Keratinocyte (primary cell): Measurements from ENCODE around the gene NOS1AP. TPM values are rescaled to one million over a fixed set of nuclear protein-coding genes. Genes with fewer than 3 reads are reported as not detected.
"Not testable (repeated sequence)": the region's sequence is repeated elsewhere in the genome, so short reads cannot be mapped to it uniquely, and the experiment has no call there.

ENCODE experiments used
- DNase-seq: peaks from one replicate; pipeline ENCODE4 v3.0.0-alpha.2; 2011; ENCODE audit warnings: low read depth, missing footprints, low spot score
- FAIRE-seq: peaks from 2 replicates; lab custom pipeline; 2011; peaks lifted over from hg19 to GRCh38; lab: Jason Lieb, UNC
- H2AFZ ChIP-seq: 2 replicates; pipeline ENCODE4 v1.6.0; 2012; ENCODE audit warnings: low read length, control low read depth, inconsistent platforms; ENCODE audit not compliant: control insufficient read depth
- H3K27ac ChIP-seq: 2 replicates; pipeline ENCODE4 v1.5.1; 2011; ENCODE audit warnings: low read length; ENCODE audit not compliant: control insufficient read depth, insufficient read depth
- H3K27me3 ChIP-seq: 3 replicates; pipeline ENCODE4 v1.6.0; 2011; ENCODE audit warnings: low read length; ENCODE audit not compliant: control insufficient read depth, insufficient read depth; ENCODE audit errors: extremely low read depth
- H3K36me3 ChIP-seq, 2 experiments: 2 replicates in 1 of 2; 3 replicates in 1 of 2; pipeline ENCODE4 v1.5.1; 2011; ENCODE audit warnings: low read length in 2 of 2, mild to moderate bottlenecking in 1 of 2; ENCODE audit not compliant: control insufficient read depth in 2 of 2, insufficient read depth in 2 of 2; ENCODE audit errors: extremely low read depth in 1 of 2
- H3K4me1 ChIP-seq: 3 replicates; pipeline ENCODE4 v1.5.1; 2011; ENCODE audit warnings: low read length; ENCODE audit not compliant: control insufficient read depth, insufficient read depth; ENCODE audit errors: extremely low read depth
- H3K4me2 ChIP-seq: 3 replicates; pipeline ENCODE4 v1.6.0; 2011; ENCODE audit warnings: low read depth, low read length; ENCODE audit not compliant: control insufficient read depth, insufficient read depth; ENCODE audit errors: extremely low read depth
- H3K4me3 ChIP-seq, 3 experiments: fragments of 200-600 bp in 1 of 3; sonication (generic) in 1 of 3; 2 replicates in 2 of 3; 3 replicates in 1 of 3; pipeline ENCODE4 v1.5.1; 2011 to 2016; ENCODE audit warnings: low read length in 3 of 3, mild to moderate bottlenecking in 3 of 3, control low read depth in 2 of 3, inconsistent platforms in 1 of 3, low read depth in 1 of 3, mixed read lengths in 1 of 3, mixed run types in 1 of 3, moderate library complexity in 1 of 3; ENCODE audit not compliant: control insufficient read depth in 2 of 3, insufficient read depth in 2 of 3; ENCODE audit errors: extremely low read depth in 1 of 3
- H3K79me2 ChIP-seq: 2 replicates; pipeline ENCODE4 v1.6.0; 2012; ENCODE audit warnings: low read length; ENCODE audit not compliant: control insufficient read depth, insufficient read depth
- H3K9ac ChIP-seq: 3 replicates; pipeline ENCODE4 v1.6.0; 2011; ENCODE audit warnings: low read length; ENCODE audit not compliant: control insufficient read depth, insufficient read depth; ENCODE audit errors: extremely low read depth
- H3K9me1 ChIP-seq: 3 replicates; pipeline ENCODE4 v1.6.0; 2011; ENCODE audit warnings: low read length; ENCODE audit not compliant: control insufficient read depth, insufficient read depth; ENCODE audit errors: extremely low read depth
- H3K9me3 ChIP-seq: 2 replicates; pipeline ENCODE4 v1.5.1; 2012; ENCODE audit warnings: low read depth, low read length; ENCODE audit not compliant: control insufficient read depth
- H4K20me1 ChIP-seq: 3 replicates; pipeline ENCODE4 v1.6.0; 2011; ENCODE audit warnings: low read length; ENCODE audit not compliant: control insufficient read depth, insufficient read depth; ENCODE audit errors: extremely low read depth
- CTCF ChIP-seq, 3 experiments: IDR thresholded peaks in 1 of 3; conservative IDR thresholded peaks in 1 of 3; optimal IDR thresholded peaks in 1 of 3; 2 replicates in 2 of 3; 3 replicates in 1 of 3; pipeline versions ENCODE3 to v1.5.1; 2011; ENCODE audit warnings: low read length in 3 of 3, mild to moderate bottlenecking in 3 of 3, moderate library complexity in 2 of 3, control low read depth in 1 of 3, inconsistent platforms in 1 of 3; ENCODE audit not compliant: insufficient read depth in 2 of 3; ENCODE audit errors: extremely low read depth in 1 of 3
- EZH2 ChIP-seq: IDR thresholded peaks from one replicate; pipeline ENCODE4 v1.6.1; 2012; ENCODE audit warnings: inconsistent platforms, mild to moderate bottlenecking, low read length, moderate library complexity
- dilution Hi-C: fragments of 300-500 bp; cut with MboI; formaldehyde crosslinking; loops from one replicate; pipeline ENCODE4 v1.7.0; 2020; ENCODE audit warnings: low sequenced_read_pairs; ENCODE audit not compliant: extremely low pct_ligation_motif_present
- polyA plus RNA-seq, 5 experiments: library from polyadenylated mRNA; depleted of rRNA in 3 of 5; stranded (reverse) in 3 of 5; stranded (forward) in 1 of 5; unstranded in 1 of 5; fragments of >200 nt; gene quantifications; 1 replicate in 1 of 5; 2 replicates in 3 of 5; 3 replicates in 1 of 5; pipeline versions ENCODE4 v1.2.1 to v1.2.3, GENCODE V29; 2011 to 2012; ENCODE audit warnings: missing spikeins in 2 of 5, low read depth in 1 of 5, low replicate concordance in 1 of 5

NOS1AP gene
- polyA plus RNA-seq, 1 donor (not counting 4 experiments of a cell fraction or from before 2014, with no cell fraction given), result not detected

GRCh38 chr1:162172311-162173102 is 103.0 kb downstream of the NOS1AP start:
- no peaks in the 10 kb centered on the region for H3K79me2 ChIP-seq
- no peak for DNase-seq
- no peaks in the 10 kb centered on the region for H3K9me3 ChIP-seq
- no peak for FAIRE-seq
- no peak overlapping the region for H3K4me3 ChIP-seq
- H3K4me2 ChIP-seq, result no peak overlapping the region
- H3K27ac ChIP-seq, result no peak overlapping the region
- no peak overlapping the region for H2AFZ ChIP-seq
- dilution Hi-C loops, result no loop called here
- H3K9me1 ChIP-seq, result no peaks in the 10 kb centered on the region
- no peak overlapping the region for H3K9ac ChIP-seq
- H3K27me3 ChIP-seq, result no peaks in the 10 kb centered on the region
- TF ChIP-seq EZH2 (no peak), CTCF (optimal IDR thresholded peaks at IDR 0.05 in 1 of 3, IDR thresholded peaks at IDR 0.05 in 1 of 3, conservative IDR thresholded peaks at IDR 0.05 in 1 of 3; ENCODE audit: extremely low read depth in 1 of 3, insufficient read depth in 2 of 3, low read length in 3 of 3) (no peak)
- H3K4me1 ChIP-seq, result no peaks in the 10 kb centered on the region
- no peaks in the 10 kb centered on the region for H4K20me1 ChIP-seq
- H3K36me3 ChIP-seq, result no peaks in the 10 kb centered on the region

GRCh38 chr1:162173607-162174006 is 104.1 kb downstream of the NOS1AP start:
- dilution Hi-C loops, H3K4me1 ChIP-seq, H3K27me3 ChIP-seq, H3K79me2 ChIP-seq, H2AFZ ChIP-seq, H4K20me1 ChIP-seq, H3K9me1 ChIP-seq, FAIRE-seq, H3K9me3 ChIP-seq, H3K9ac ChIP-seq, H3K4me3 ChIP-seq, H3K27ac ChIP-seq, H3K4me2 ChIP-seq, H3K36me3 ChIP-seq, DNase-seq: not testable (repeated sequence)

GRCh38 chr1:162174027-162174426 is 104.5 kb downstream of the NOS1AP start:
- H3K4me3 ChIP-seq, H3K27me3 ChIP-seq, H2AFZ ChIP-seq, FAIRE-seq, H3K9me3 ChIP-seq, H3K79me2 ChIP-seq, H3K9ac ChIP-seq, H3K4me2 ChIP-seq, H3K27ac ChIP-seq, H4K20me1 ChIP-seq, H3K9me1 ChIP-seq, H3K4me1 ChIP-seq, dilution Hi-C loops, DNase-seq, H3K36me3 ChIP-seq: not testable (repeated sequence)
